ENCODE results near the gene FSTL5. TPM values are rescaled to one million over a fixed set of nuclear protein-coding genes. Genes with fewer than 3 reads are reported as not detected.

FSTL5 gene
- total RNA-seq, 4 donors from 2014 or later, result 4.8 to 13.5 (median 7.1) TPM

- Histone ChIP-seq H3K9me3 (no peaks in the 10 kb centered on the region), H3K4me3 (peak overlapping the region in 2 of 4 donors; percentile 5 to 51), H3K27me3 (peaks cover 0 to 5% of the 10 kb centered on the region in 2 donors), H3K27ac (peak overlapping the region in 1 of 4 donors; percentile 5), H3K4me1 (peaks cover 0 to 24% (median 2%) of the 10 kb centered on the region in 4 donors), H3K36me3 (no peaks in the 10 kb centered on the region)
- WGBS, 2 donors, result 13 to 24% methylated on average over 2 of the region's 2 CpGs
- TF ChIP-seq POLR2A (IDR thresholded peaks at IDR 0.05) (no peak), EP300 (IDR thresholded peaks at IDR 0.05) (no peak), CTCF (IDR thresholded peaks at IDR 0.05) (no peak)
- no peak for DNase-seq (ENCODE audit: low spot score in 2 of 2)
These were observed 1.1 kb downstream of the FSTL5 start for GRCh38 chr4:162162672-162163071.

GRCh38 chr4:162157241-162157640 lies 6.6 kb downstream of the FSTL5 start:
- DNase-seq (ENCODE audit: low spot score in 2 of 2), result no peak

GRCh38 chr4:162154862-162155540 lies 8.8 kb downstream of the FSTL5 start:
- H3K27ac ChIP-seq, result no peak overlapping the region
- H3K4me3 ChIP-seq, result no peak overlapping the region
- H3K36me3 ChIP-seq, result no peaks in the 10 kb centered on the region
- H3K4me1 ChIP-seq, result peaks cover 0 to 7% (median 0%) of the 10 kb centered on the region in 4 donors
- TF ChIP-seq POLR2A (IDR thresholded peaks at IDR 0.05) (no peak), EP300 (IDR thresholded peaks at IDR 0.05) (no peak), CTCF (IDR thresholded peaks at IDR 0.05) (no peak)
- no peak for DNase-seq (ENCODE audit: low spot score in 2 of 2)
- no peaks in the 10 kb centered on the region for H3K9me3 ChIP-seq
- 66 to 81% methylated on average over 7 of the region's 7 CpGs for WGBS, 2 donors
- no peaks in the 10 kb centered on the region for H3K27me3 ChIP-seq

More at GRCh38 chr4:162157241-162157640, 6.6 kb downstream of the FSTL5 start:
- H3K27me3 ChIP-seq, result no peaks in the 10 kb centered on the region
- no peaks in the 10 kb centered on the region for H3K9me3 ChIP-seq
- H3K36me3 ChIP-seq, result no peaks in the 10 kb centered on the region
- TF ChIP-seq CTCF (IDR thresholded peaks at IDR 0.05) (no peak), POLR2A (IDR thresholded peaks at IDR 0.05) (no peak), EP300 (IDR thresholded peaks at IDR 0.05) (no peak)
- H3K27ac ChIP-seq, result no peak overlapping the region
- 74 to 76% methylated on average over 2 of the region's 2 CpGs for WGBS, 2 donors
- no peak overlapping the region for H3K4me3 ChIP-seq
- peaks cover 0 to 5% (median 0%) of the 10 kb centered on the region in 4 donors for H3K4me1 ChIP-seq

GRCh38 chr4:162151850-162152249 lies 11.9 kb downstream of the FSTL5 start:
- peak overlapping the region in 1 of 4 donors; percentile 0 for H3K4me3 ChIP-seq
- H3K27me3 ChIP-seq, result no peaks in the 10 kb centered on the region
- peaks cover 0 to 7% (median 0%) of the 10 kb centered on the region in 4 donors for H3K4me1 ChIP-seq
- no peaks in the 10 kb centered on the region for H3K9me3 ChIP-seq
- TF ChIP-seq CTCF (IDR thresholded peaks at IDR 0.05) (no peak), EP300 (IDR thresholded peaks at IDR 0.05) (no peak), POLR2A (IDR thresholded peaks at IDR 0.05) (no peak)
- WGBS, 2 donors, result 21 to 24% methylated on average over 4 of the region's 4 CpGs
- peak overlapping the region in 1 of 4 donors; percentile 43 for H3K27ac ChIP-seq
- DNase-seq (ENCODE audit: low spot score in 2 of 2), result no peak
- no peaks in the 10 kb centered on the region for H3K36me3 ChIP-seq

- H3K4me3 ChIP-seq, result no peak overlapping the region
- DNase-seq (ENCODE audit: low spot score in 2 of 2), result no peak
These were observed 12.4 kb downstream of the FSTL5 start for GRCh38 chr4:162151386-162151785.

More at GRCh38 chr4:162151386-162151785, 12.4 kb downstream of the FSTL5 start:
- TF ChIP-seq EP300 (IDR thresholded peaks at IDR 0.05) (no peak), CTCF (IDR thresholded peaks at IDR 0.05) (no peak), POLR2A (IDR thresholded peaks at IDR 0.05) (no peak)
- Histone ChIP-seq H3K4me1 (peaks cover 0 to 7% (median 0%) of the 10 kb centered on the region in 4 donors), H3K27ac (peak overlapping the region in 1 of 4 donors; percentile 43), H3K36me3 (no peaks in the 10 kb centered on the region), H3K9me3 (no peaks in the 10 kb centered on the region), H3K27me3 (no peaks in the 10 kb centered on the region)
